ENCODE data around the gene SLC3A2.

SLC3A2 gene

DNA sequence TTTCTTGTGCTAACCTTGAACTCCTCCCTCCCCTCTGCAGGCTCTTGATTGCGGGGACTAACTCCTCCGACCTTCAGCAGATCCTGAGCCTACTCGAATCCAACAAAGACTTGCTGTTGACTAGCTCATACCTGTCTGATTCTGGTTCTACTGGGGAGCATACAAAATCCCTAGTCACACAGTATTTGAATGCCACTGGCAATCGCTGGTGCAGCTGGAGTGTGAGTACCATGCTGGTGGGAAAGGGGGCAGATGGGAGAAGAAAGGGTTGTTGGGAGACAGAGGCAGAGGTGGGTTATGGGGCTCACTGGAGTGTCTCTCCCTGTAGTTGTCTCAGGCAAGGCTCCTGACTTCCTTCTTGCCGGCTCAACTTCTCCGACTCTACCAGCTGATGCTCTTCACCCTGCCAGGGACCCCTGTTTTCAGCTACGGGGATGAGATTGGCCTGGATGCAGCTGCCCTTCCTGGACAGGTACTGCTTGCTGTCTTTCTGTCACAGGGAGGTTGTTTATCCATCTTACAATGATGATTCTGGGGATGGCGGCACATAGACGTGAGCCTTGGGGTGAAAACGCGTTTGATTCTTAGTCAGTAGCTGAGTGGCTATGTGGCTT lies 4.5 kb downstream of the SLC3A2 start:
- TF ChIP-seq, protein P1, sequence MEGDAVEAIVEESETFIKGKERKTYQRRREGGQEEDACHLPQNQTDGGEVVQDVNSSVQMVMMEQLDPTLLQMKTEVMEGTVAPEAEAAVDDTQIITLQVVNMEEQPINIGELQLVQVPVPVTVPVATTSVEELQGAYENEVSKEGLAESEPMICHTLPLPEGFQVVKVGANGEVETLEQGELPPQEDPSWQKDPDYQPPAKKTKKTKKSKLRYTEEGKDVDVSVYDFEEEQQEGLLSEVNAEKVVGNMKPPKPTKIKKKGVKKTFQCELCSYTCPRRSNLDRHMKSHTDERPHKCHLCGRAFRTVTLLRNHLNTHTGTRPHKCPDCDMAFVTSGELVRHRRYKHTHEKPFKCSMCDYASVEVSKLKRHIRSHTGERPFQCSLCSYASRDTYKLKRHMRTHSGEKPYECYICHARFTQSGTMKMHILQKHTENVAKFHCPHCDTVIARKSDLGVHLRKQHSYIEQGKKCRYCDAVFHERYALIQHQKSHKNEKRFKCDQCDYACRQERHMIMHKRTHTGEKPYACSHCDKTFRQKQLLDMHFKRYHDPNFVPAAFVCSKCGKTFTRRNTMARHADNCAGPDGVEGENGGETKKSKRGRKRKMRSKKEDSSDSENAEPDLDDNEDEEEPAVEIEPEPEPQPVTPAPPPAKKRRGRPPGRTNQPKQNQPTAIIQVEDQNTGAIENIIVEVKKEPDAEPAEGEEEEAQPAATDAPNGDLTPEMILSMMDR (IDR thresholded peaks at IDR 0.05; ENCODE audit: insufficient read depth, low read depth, low read length, missing control alignments) = no peak
- DNase-seq (ENCODE audit: low read depth) = no peak
- no peak overlapping the region for H3K4me3 ChIP-seq (ENCODE audit: low read length)

DNA sequence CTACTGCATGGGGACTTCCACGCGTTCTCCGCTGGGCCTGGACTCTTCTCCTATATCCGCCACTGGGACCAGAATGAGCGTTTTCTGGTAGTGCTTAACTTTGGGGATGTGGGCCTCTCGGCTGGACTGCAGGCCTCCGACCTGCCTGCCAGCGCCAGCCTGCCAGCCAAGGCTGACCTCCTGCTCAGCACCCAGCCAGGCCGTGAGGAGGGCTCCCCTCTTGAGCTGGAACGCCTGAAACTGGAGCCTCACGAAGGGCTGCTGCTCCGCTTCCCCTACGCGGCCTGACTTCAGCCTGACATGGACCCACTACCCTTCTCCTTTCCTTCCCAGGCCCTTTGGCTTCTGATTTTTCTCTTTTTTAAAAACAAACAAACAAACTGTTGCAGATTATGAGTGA lies 7.7 kb downstream of the SLC3A2 start:
- H3K4me3 ChIP-seq (ENCODE audit: low read length) = no peak overlapping the region

DNA sequence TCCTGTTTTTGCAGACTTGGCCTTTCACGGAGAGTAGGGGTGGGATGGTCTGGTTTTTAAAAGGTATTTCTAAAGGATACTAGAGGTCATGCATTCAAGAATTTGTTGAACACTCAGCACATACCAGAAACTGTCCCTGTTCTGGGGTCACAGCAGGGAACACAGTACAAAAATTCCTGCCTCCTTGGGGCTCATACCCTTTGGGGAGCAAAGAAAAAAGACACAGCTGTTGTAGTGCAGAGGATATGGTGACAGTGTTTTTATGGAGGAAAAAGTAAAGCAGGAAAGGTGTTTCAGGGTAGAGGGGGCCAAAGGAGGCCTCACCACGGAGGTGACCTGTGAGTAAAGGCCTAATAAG lies 8.4 kb downstream of the SLC3A2 start:
- TF ChIP-seq, protein P1 (IDR thresholded peaks at IDR 0.05; ENCODE audit: insufficient read depth, low read depth, low read length, missing control alignments) = no peak
- no peak for DNase-seq (ENCODE audit: low read depth)
- H3K4me3 ChIP-seq (ENCODE audit: low read length) = no peak overlapping the region

More for the DNA sequence above, 7.7 kb downstream of the SLC3A2 start:
- DNase-seq (ENCODE audit: low read depth) = no peak
- TF ChIP-seq, protein P1 (IDR thresholded peaks at IDR 0.05; ENCODE audit: insufficient read depth, low read depth, low read length, missing control alignments) = no peak

DNA sequence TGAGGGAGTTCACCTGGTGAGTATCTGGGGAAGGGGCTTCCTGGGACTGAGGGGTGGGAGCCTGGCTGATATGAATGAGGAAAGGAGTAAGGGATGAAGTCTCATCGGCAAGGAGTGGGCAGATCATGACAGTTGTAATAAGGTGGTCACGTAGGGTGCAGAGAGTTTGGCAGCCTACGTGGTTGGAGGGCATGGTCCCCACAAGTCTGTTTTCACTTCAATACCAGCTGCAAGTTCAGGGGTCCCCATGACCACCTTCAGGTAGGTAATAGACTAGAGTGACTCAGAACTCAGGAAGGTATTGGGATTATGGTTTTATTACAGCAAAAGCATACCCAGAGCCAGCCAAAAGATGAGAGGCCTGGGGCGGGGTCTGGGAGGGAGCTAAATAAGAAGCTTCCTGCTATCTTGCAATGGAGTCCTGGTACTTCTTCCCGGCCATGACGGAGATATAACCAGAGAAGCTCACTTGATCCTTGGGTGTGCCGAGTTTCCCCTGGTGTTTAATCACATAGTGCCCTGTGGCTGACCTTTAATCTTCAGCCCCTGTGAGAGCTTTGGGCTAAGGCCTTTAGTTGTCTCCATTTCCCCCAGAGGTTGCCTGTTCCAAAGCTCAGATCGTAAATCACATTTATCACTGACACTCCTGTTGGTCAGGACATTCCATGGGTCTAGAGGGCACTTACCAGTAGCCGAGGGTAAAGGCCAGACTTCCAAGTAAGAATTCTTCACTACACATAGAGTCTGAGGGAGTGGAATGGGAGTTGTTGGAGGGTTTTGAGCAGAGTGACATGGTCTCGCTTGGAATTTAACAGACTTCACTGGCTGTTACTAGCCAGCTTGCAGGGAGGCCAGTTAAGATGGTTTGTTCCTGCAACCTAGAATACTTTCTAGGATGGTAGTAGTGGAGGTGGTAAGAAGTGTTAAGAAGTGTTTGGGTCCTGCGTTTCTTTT lies 9.1 kb downstream of the SLC3A2 start:
- no peak overlapping the region for H3K4me3 ChIP-seq (ENCODE audit: low read length)
- TF ChIP-seq, protein P1 (IDR thresholded peaks at IDR 0.05; ENCODE audit: insufficient read depth, low read depth, low read length, missing control alignments) = no peak
- no peak for DNase-seq (ENCODE audit: low read depth)

DNA sequence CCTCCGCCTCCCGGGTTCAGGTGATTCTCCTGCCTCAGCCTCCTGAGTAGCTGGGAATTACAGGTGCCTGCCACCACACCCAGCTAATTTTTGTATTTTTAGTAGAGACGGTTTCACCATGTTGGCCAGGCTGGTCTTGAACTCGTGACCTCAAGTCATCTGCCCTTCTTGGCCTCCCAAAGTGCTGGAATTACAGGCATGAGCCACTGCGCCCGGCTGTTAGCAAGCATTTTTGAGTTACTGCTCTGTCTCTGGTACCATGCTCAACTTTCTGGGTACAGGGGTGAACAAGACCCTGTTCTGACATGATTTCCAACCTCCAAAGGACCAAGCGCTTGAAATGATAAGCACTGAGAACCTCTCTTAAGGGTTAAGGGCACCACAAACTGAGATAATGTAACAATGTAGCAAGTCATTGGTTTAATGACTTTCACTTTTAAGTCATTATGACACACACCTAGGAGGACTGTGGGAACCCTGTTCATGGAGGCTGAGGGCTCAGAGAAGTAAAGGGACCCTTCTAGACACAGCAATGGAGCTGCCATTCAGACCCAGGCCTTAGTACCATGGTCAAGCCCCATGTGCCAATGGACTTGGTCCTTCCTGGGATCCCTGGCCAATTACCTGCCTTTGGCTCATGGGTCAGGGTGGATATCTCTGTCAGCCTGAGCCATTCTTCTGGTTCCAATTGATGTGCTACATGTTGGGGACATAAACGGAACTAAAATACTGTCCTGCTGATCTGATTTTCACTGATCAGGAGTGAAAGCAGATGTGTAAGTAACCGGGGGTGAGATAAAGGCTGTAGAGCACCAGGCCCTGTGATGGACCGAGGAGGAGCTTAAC lies 11.6 kb downstream of the SLC3A2 start:
- TF ChIP-seq, protein P1 (IDR thresholded peaks at IDR 0.05; ENCODE audit: insufficient read depth, low read depth, low read length, missing control alignments) = no peak
- no peak overlapping the region for H3K4me3 ChIP-seq (ENCODE audit: low read length)
- no peak for DNase-seq (ENCODE audit: low read depth)

DNA sequence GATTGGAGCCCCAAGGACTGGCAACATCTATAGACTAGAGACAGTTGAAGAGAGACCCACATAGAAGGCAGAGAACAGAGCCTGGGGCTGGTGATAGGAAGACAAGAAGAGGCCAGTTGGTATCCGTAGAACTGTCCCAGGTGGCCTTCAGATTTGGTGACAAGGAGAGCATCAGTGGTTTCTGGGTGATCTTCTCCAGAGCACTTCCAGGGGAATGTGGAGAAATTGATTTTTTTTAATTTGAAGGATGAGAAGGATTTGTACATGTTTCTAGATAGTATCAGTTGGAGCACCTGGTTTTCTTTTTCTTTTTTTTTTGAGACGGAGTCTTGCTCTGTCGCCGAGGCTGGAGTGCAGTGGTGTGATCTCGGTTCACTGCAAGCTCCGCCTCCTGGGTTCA lies 14.8 kb downstream of the SLC3A2 start:
- no peak for DNase-seq (ENCODE audit: low read depth)
- no peak overlapping the region for H3K4me3 ChIP-seq (ENCODE audit: low read length)
- TF ChIP-seq, protein P1 (IDR thresholded peaks at IDR 0.05; ENCODE audit: insufficient read depth, low read depth, low read length, missing control alignments) = no peak
